ENCODE measurements around the gene FARSB.

FARSB gene

GRCh38 chr2:222611684-222612083 is 44.2 kb downstream of the FARSB start:
- peaks cover 18 to 29% (median 24%) of the 10 kb centered on the region in 5 donors for H3K36me3 ChIP-seq (ENCODE audit: control insufficient read depth in 5 of 5, insufficient read depth in 5 of 5, low read length in 5 of 5)
- no peaks in the 10 kb centered on the region for H3K27me3 ChIP-seq (ENCODE audit: control insufficient read depth in 5 of 5, insufficient read depth in 4 of 5, low read length in 5 of 5)
- no peak overlapping the region for H3K4me3 ChIP-seq (ENCODE audit: low read depth in 1 of 5, low read length in 5 of 5)
- H3K27ac ChIP-seq (ENCODE audit: low read depth, low read length) = no peak overlapping the region
- peaks cover 0 to 9% (median 0%) of the 10 kb centered on the region in 5 donors for H3K4me1 ChIP-seq (ENCODE audit: control insufficient read depth in 5 of 5, insufficient read depth in 5 of 5, low read length in 5 of 5)
- no peak overlapping the region for H3K9ac ChIP-seq (ENCODE audit: low read length in 5 of 5)
- no peaks in the 10 kb centered on the region for H3K9me3 ChIP-seq (ENCODE audit: control insufficient read depth in 5 of 5, low read length in 5 of 5)

- Histone ChIP-seq H3K9ac (ENCODE audit: low read length in 5 of 5) (no peak overlapping the region), H3K4me3 (ENCODE audit: low read depth in 1 of 5, low read length in 5 of 5) (no peak overlapping the region), H3K36me3 (ENCODE audit: control insufficient read depth in 5 of 5, insufficient read depth in 5 of 5, low read length in 5 of 5) (peaks cover 18 to 26% (median 23%) of the 10 kb centered on the region in 5 donors), H3K4me1 (ENCODE audit: control insufficient read depth in 5 of 5, insufficient read depth in 5 of 5, low read length in 5 of 5) (peaks cover 0 to 9% (median 0%) of the 10 kb centered on the region in 5 donors), H3K9me3 (ENCODE audit: control insufficient read depth in 5 of 5, low read length in 5 of 5) (no peaks in the 10 kb centered on the region), H3K27me3 (ENCODE audit: control insufficient read depth in 5 of 5, insufficient read depth in 4 of 5, low read length in 5 of 5) (no peaks in the 10 kb centered on the region), H3K27ac (ENCODE audit: low read depth, low read length) (no peak overlapping the region)
Measured at GRCh38 chr2:222610746-222611145, 45.1 kb downstream of the FARSB start.

DNA sequence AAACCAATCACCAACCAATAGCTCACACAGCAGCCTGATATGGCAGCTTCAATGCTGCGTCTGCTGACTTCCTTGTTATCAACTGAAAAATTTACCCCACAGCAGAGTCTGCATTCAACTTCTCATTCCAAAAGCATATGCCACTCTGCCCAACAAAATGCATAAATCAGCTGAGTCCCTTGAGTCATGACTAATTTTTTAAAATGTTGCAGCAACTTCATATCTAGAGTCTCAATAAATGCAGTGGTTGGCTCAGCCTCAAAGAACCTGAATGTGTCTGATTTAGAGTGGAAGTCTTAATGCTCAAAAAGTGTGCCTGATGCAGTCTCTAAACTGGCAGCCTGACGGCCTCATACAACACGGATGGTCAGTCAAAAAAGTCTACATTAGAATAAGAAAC is 46.5 kb downstream of the FARSB start:
- Histone ChIP-seq H3K36me3 (ENCODE audit: control insufficient read depth in 5 of 5, insufficient read depth in 5 of 5, low read length in 5 of 5) (peaks cover 15 to 21% (median 16%) of the 10 kb centered on the region in 5 donors), H3K27ac (ENCODE audit: low read depth, low read length) (no peak overlapping the region), H3K9ac (ENCODE audit: low read length in 5 of 5) (no peak overlapping the region), H3K4me3 (ENCODE audit: low read depth in 1 of 5, low read length in 5 of 5) (no peak overlapping the region), H3K27me3 (ENCODE audit: control insufficient read depth in 5 of 5, insufficient read depth in 4 of 5, low read length in 5 of 5) (no peaks in the 10 kb centered on the region), H3K9me3 (ENCODE audit: control insufficient read depth in 5 of 5, low read length in 5 of 5) (no peaks in the 10 kb centered on the region), H3K4me1 (ENCODE audit: control insufficient read depth in 5 of 5, insufficient read depth in 5 of 5, low read length in 5 of 5) (peaks cover 0 to 9% (median 0%) of the 10 kb centered on the region in 5 donors)

DNA sequence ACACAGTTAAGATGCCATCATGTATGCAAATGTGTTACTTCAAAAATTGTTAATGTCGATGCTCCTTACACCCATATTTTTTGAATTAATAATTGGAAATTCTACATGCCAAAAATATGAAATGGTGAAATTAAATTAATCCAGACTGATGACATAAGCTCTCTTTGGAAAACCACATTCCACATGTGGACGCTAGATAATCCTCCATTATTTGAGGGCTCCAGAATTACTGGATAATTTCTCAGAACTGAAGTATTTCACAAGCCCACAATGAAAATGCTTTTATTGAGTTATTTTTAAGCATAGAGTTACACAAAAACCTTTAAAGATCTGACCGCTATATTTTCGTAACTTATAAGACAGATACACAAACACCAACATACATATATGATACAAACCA is 47.8 kb downstream of the FARSB start:
- Histone ChIP-seq H3K4me1 (ENCODE audit: control insufficient read depth in 5 of 5, insufficient read depth in 5 of 5, low read length in 5 of 5) (peaks cover 0 to 9% (median 0%) of the 10 kb centered on the region in 5 donors), H3K4me3 (ENCODE audit: low read depth in 1 of 5, low read length in 5 of 5) (no peak overlapping the region), H3K27me3 (ENCODE audit: control insufficient read depth in 5 of 5, insufficient read depth in 4 of 5, low read length in 5 of 5) (no peaks in the 10 kb centered on the region), H3K27ac (ENCODE audit: low read depth, low read length) (no peak overlapping the region), H3K36me3 (ENCODE audit: control insufficient read depth in 5 of 5, insufficient read depth in 5 of 5, low read length in 5 of 5) (peaks cover 10 to 20% (median 14%) of the 10 kb centered on the region in 5 donors), H3K9ac (ENCODE audit: low read length in 5 of 5) (no peak overlapping the region), H3K9me3 (ENCODE audit: control insufficient read depth in 5 of 5, low read length in 5 of 5) (no peaks in the 10 kb centered on the region)

- peaks cover 0 to 9% (median 0%) of the 10 kb centered on the region in 5 donors for H3K4me1 ChIP-seq (ENCODE audit: control insufficient read depth in 5 of 5, insufficient read depth in 5 of 5, low read length in 5 of 5)
- no peaks in the 10 kb centered on the region for H3K27me3 ChIP-seq (ENCODE audit: control insufficient read depth in 5 of 5, insufficient read depth in 4 of 5, low read length in 5 of 5)
- no peak overlapping the region for H3K27ac ChIP-seq (ENCODE audit: low read depth, low read length)
- H3K4me3 ChIP-seq (ENCODE audit: low read depth in 1 of 5, low read length in 5 of 5) = no peak overlapping the region
- H3K9ac ChIP-seq (ENCODE audit: low read length in 5 of 5) = no peak overlapping the region
- peaks cover 0 to 11% (median 2%) of the 10 kb centered on the region in 5 donors for H3K36me3 ChIP-seq (ENCODE audit: control insufficient read depth in 5 of 5, insufficient read depth in 5 of 5, low read length in 5 of 5)
- no peaks in the 10 kb centered on the region for H3K9me3 ChIP-seq (ENCODE audit: control insufficient read depth in 5 of 5, low read length in 5 of 5)
Measured at GRCh38 chr2:222606306-222606705, 49.6 kb downstream of the FARSB start.

DNA sequence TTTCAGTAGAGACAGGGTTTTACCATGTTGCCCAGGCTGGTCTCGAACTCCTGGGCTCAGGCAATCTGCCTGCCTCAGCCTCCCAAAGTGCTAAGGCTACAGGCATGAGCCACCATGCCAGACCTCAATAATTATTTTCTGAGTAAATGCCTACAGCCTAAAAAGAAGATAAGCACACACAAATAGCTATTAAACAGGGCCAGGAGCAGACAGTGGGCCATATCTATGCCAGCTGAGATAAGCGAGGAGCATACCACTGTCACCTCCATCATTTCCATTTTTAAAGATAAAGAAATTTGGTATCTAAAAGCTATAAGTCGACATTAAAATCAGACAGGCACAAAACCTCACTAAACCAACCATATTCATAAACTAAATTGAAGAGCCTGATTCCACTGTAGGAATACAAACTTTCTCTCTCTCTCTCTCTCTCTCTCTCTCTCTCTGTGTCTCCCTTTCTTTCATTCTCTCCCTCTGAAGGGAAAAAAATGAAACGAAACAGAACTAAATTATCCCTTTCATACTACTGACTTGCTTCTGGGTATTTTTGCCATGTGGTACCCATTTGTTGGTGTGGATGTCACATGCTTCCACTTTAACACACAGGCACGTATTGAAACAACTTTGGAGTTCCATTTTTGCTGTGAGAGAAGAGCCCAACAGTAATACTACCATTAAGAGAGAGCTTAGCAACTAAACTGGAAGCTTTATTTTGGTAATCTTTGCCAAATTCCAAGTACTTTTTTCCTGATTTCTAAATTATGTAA is 51.0 kb downstream of the FARSB start:
- no peaks in the 10 kb centered on the region for H3K9me3 ChIP-seq (ENCODE audit: control insufficient read depth in 5 of 5, low read length in 5 of 5)
- peaks cover 0 to 9% (median 0%) of the 10 kb centered on the region in 5 donors for H3K4me1 ChIP-seq (ENCODE audit: control insufficient read depth in 5 of 5, insufficient read depth in 5 of 5, low read length in 5 of 5)
- H3K4me3 ChIP-seq (ENCODE audit: low read depth in 1 of 5, low read length in 5 of 5) = no peak overlapping the region
- H3K36me3 ChIP-seq (ENCODE audit: control insufficient read depth in 5 of 5, insufficient read depth in 5 of 5, low read length in 5 of 5) = peaks cover 0 to 10% (median 2%) of the 10 kb centered on the region in 5 donors
- H3K9ac ChIP-seq (ENCODE audit: low read length in 5 of 5) = no peak overlapping the region
- H3K27me3 ChIP-seq (ENCODE audit: control insufficient read depth in 5 of 5, insufficient read depth in 4 of 5, low read length in 5 of 5) = no peaks in the 10 kb centered on the region
- no peak overlapping the region for H3K27ac ChIP-seq (ENCODE audit: low read depth, low read length)

GRCh38 chr2:222603501-222603900 is 52.4 kb downstream of the FARSB start:
- H3K27me3 ChIP-seq (ENCODE audit: control insufficient read depth in 5 of 5, insufficient read depth in 4 of 5, low read length in 5 of 5) = no peaks in the 10 kb centered on the region
- H3K27ac ChIP-seq (ENCODE audit: low read depth, low read length) = no peak overlapping the region
- H3K4me1 ChIP-seq (ENCODE audit: control insufficient read depth in 5 of 5, insufficient read depth in 5 of 5, low read length in 5 of 5) = no peaks in the 10 kb centered on the region
- no peak overlapping the region for H3K9ac ChIP-seq (ENCODE audit: low read length in 5 of 5)
- peaks cover 9 to 19% (median 11%) of the 10 kb centered on the region in 5 donors for H3K36me3 ChIP-seq (ENCODE audit: control insufficient read depth in 5 of 5, insufficient read depth in 5 of 5, low read length in 5 of 5)
- no peaks in the 10 kb centered on the region for H3K9me3 ChIP-seq (ENCODE audit: control insufficient read depth in 5 of 5, low read length in 5 of 5)
- H3K4me3 ChIP-seq (ENCODE audit: low read depth in 1 of 5, low read length in 5 of 5) = no peak overlapping the region

DNA sequence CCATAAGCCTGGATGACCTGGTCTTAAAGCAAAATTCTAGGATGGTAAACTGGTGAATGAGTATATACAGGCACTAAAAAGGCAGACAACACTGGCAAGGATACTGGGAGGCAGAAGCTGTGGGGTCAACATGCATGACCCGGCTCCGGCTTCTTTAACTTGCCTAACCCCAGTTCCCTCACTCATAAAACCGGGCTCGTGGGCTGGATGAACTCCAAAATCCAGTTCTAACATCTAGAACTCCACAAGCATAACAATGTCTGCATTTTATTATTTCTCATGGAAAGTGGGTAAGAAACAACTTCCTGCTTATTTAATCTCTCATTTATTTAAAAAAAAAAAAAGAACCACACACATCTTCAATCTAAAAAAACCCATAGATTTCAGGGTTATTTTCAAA is 57.3 kb downstream of the FARSB start:
- H3K36me3 ChIP-seq (ENCODE audit: control insufficient read depth in 5 of 5, insufficient read depth in 5 of 5, low read length in 5 of 5) = peaks cover 21 to 46% (median 27%) of the 10 kb centered on the region in 5 donors
- no peaks in the 10 kb centered on the region for H3K27me3 ChIP-seq (ENCODE audit: control insufficient read depth in 5 of 5, insufficient read depth in 4 of 5, low read length in 5 of 5)
- H3K9me3 ChIP-seq (ENCODE audit: control insufficient read depth in 5 of 5, low read length in 5 of 5) = no peaks in the 10 kb centered on the region
- H3K9ac ChIP-seq (ENCODE audit: low read length in 5 of 5) = no peak overlapping the region
- no peak overlapping the region for H3K27ac ChIP-seq (ENCODE audit: low read depth, low read length)
- no peaks in the 10 kb centered on the region for H3K4me1 ChIP-seq (ENCODE audit: control insufficient read depth in 5 of 5, insufficient read depth in 5 of 5, low read length in 5 of 5)
- H3K4me3 ChIP-seq (ENCODE audit: low read depth in 1 of 5, low read length in 5 of 5) = no peak overlapping the region

DNA sequence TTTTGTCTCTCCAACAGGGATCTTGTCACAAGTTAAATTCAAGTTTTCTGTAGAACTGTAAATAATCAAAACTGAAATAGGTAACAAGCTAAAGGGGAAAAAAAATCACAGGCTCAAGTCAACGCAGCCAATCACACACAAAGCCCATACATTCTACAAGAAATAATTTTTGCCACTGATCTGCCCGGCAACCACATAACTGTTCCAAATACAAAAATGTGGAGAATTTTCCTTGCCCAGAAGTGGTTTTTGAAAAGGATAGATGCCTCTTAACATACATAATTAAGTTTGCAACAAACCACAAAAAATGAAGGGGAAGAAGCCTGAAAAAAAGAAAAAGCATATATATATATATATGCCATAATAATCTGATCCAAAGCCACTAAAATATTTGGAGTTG is 60.3 kb downstream of the FARSB start:
- Histone ChIP-seq H3K9me3 (ENCODE audit: control insufficient read depth in 5 of 5, low read length in 5 of 5) (no peaks in the 10 kb centered on the region), H3K27ac (ENCODE audit: low read depth, low read length) (no peak overlapping the region), H3K36me3 (ENCODE audit: control insufficient read depth in 5 of 5, insufficient read depth in 5 of 5, low read length in 5 of 5) (peaks cover 24 to 53% (median 35%) of the 10 kb centered on the region in 5 donors), H3K4me3 (ENCODE audit: low read depth in 1 of 5, low read length in 5 of 5) (no peak overlapping the region), H3K4me1 (ENCODE audit: control insufficient read depth in 5 of 5, insufficient read depth in 5 of 5, low read length in 5 of 5) (no peaks in the 10 kb centered on the region), H3K9ac (ENCODE audit: low read length in 5 of 5) (no peak overlapping the region), H3K27me3 (ENCODE audit: control insufficient read depth in 5 of 5, insufficient read depth in 4 of 5, low read length in 5 of 5) (no peaks in the 10 kb centered on the region)

DNA sequence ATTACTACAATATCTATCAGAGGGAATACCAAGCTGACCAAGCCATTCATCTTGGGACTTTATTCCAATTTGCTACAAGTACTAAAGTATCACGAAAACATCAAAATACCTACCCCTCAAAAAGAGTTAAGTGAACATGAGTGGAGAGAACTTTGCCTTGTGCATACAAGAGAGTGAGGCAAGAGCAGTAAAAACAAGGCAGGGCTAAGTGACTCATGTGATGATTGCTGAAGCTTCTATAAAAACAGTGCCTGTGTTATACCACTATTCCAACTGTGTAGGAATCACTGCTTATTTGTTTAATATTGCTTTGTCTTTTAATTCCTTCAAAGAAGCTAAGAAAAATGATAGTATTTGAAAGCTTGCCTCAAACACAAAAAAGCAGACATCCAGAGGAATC is 61.2 kb downstream of the FARSB start:
- Histone ChIP-seq H3K9me3 (ENCODE audit: control insufficient read depth in 5 of 5, low read length in 5 of 5) (no peaks in the 10 kb centered on the region), H3K9ac (ENCODE audit: low read length in 5 of 5) (no peak overlapping the region), H3K27ac (ENCODE audit: low read depth, low read length) (no peak overlapping the region), H3K4me1 (ENCODE audit: control insufficient read depth in 5 of 5, insufficient read depth in 5 of 5, low read length in 5 of 5) (no peaks in the 10 kb centered on the region), H3K27me3 (ENCODE audit: control insufficient read depth in 5 of 5, insufficient read depth in 4 of 5, low read length in 5 of 5) (no peaks in the 10 kb centered on the region), H3K36me3 (ENCODE audit: control insufficient read depth in 5 of 5, insufficient read depth in 5 of 5, low read length in 5 of 5) (peaks cover 22 to 52% (median 32%) of the 10 kb centered on the region in 5 donors), H3K4me3 (ENCODE audit: low read depth in 1 of 5, low read length in 5 of 5) (no peak overlapping the region)

Measured in subcutaneous abdominal adipose tissue (tissue), 5 donors.